Spleen (tissue), 11 donors: Measurements from ENCODE around the gene KIF26B. TPM values are rescaled to one million over a fixed set of nuclear protein-coding genes. Genes with fewer than 3 reads are reported as not detected.

Source experiments
- DNase-seq: peaks from one replicate; pipeline ENCODE4 v3.0.0-alpha.2; 2020
- H3K27ac ChIP-seq, 8 donors: fragments of 200-600 bp; sonication (generic) in 7 of 8; 1 replicate in 4 of 8; 2 replicates in 4 of 8; pipeline versions ENCODE4 v1.5.0 to v1.8.0; 2016 to 2021; ENCODE audit warnings: inconsistent platforms in 4 of 8, mild to moderate bottlenecking in 4 of 8, moderate library complexity in 1 of 8
- H3K27me3 ChIP-seq, 7 donors: fragments of 200-600 bp; sonication (generic) in 6 of 7; replicated peaks in 1 of 7; 1 replicate in 4 of 7; 2 replicates in 3 of 7; pipeline versions ENCODE4 v1.5.0 to v1.8.0; 2016 to 2021; ENCODE audit warnings: inconsistent platforms in 3 of 7, mild to moderate bottlenecking in 1 of 7
- H3K36me3 ChIP-seq, 6 donors: fragments of 200-600 bp; sonication (generic) in 5 of 6; 1 replicate in 4 of 6; 2 replicates in 2 of 6; pipeline versions ENCODE4 v1.5.0 to v1.8.0; 2016 to 2021; ENCODE audit warnings: inconsistent platforms in 2 of 6
- H3K4me1 ChIP-seq, 6 donors: fragments of 200-600 bp; sonication (generic) in 5 of 6; 1 replicate in 3 of 6; 2 replicates in 3 of 6; pipeline versions ENCODE4 v1.5.0 to v1.8.0; 2016 to 2021; ENCODE audit warnings: inconsistent platforms in 3 of 6
- H3K4me3 ChIP-seq, 8 donors: fragments of 200-600 bp; sonication (generic) in 7 of 8; 1 replicate in 4 of 8; 2 replicates in 4 of 8; pipeline versions ENCODE4 v1.5.0 to v1.8.0; 2016 to 2021; ENCODE audit warnings: inconsistent platforms in 4 of 8, mild to moderate bottlenecking in 4 of 8, moderate library complexity in 2 of 8
- H3K9me3 ChIP-seq, 8 donors: fragments of 200-600 bp; sonication (generic) in 7 of 8; 1 replicate in 4 of 8; 2 replicates in 4 of 8; pipeline versions ENCODE4 v1.5.0 to v1.8.0; 2016 to 2021; ENCODE audit warnings: inconsistent platforms in 4 of 8
- CTCF ChIP-seq, 11 experiments: fragments of 200-600 bp in 7 of 11; fragments of 450-650 bp in 4 of 11; sonication (generic) in 4 of 11; IDR thresholded peaks in 8 of 11; conservative IDR thresholded peaks in 3 of 11; 1 replicate in 7 of 11; 2 replicates in 4 of 11; pipeline versions ENCODE4 v1.4.0 to v1.8.0; 2016 to 2021; ENCODE audit warnings: antibody characterized with exemption in 11 of 11, inconsistent platforms in 4 of 11, mild to moderate bottlenecking in 1 of 11
- POLR2A ChIP-seq, 3 donors: fragments of 450-650 bp; IDR thresholded peaks; one replicate each; pipeline ENCODE4 v1.5.1; 2017; ENCODE audit warnings: antibody characterized with exemption in 3 of 3, mild to moderate bottlenecking in 1 of 3
- POLR2AphosphoS5 ChIP-seq, 3 donors: sonication (generic); formaldehyde crosslinking; IDR thresholded peaks; one replicate each; pipeline ENCODE4 v1.5.1; 2017; ENCODE audit warnings: antibody characterized with exemption in 3 of 3
- WGBS, 5 donors: extraction: QIAGEN DNeasy Blood & Tissue Kit in 3 of 5; methylation state at CpG; one replicate each; pipeline versions ENCODE4 v1.1.5 to v1.1.7; 2013 to 2018; 5-methylcytosine and 5-hydroxymethylcytosine counted together
- intact Hi-C: fragments of 100-400 bp; cut with DNase I; formaldehyde crosslinking; loops from one replicate; pipeline ENCODE4 v1.15.0; 2023; ENCODE audit warnings: low total_unique reads
- polyA plus RNA-seq, 3 donors: library from polyadenylated mRNA; stranded (reverse); fragments of 200-250 nt; gene quantifications; one replicate each; pipeline ENCODE4 v1.2.1, GENCODE V29; 2013
- total RNA-seq, 7 donors: library from RNA; depleted of rRNA in 3 of 7; stranded (reverse); fragments of >200 nt in 3 of 7; fragmentation: NEBNext Ultra II Directional in 4 of 7; extraction: Animal tissue kit (Norgen Biotek cat#: 25700) in 4 of 7; gene quantifications; one replicate each; pipeline versions ENCODE4 v1.1.0 to v1.2.1, GENCODE V29; 2016 to 2021
- donor health status: healthy with polysubstance abuse.
- donor health status: DM: no; HTN: no; CAD: no; lungs with moderate emphysema.
- donor health status: DM: no; HTN: no; CAD: no.
- donor health status: Bipolar disorder and iron deficiency.
- donor health status: healthy.
- donor health status: DM: no; HTN: no; CAD: no.
- donor health status: DM: yes; HTN: yes; CAD: no.

Gene KIF26B
- total and polyA plus RNA-seq, 10 donors = 0.07 to 4.5 (median 0.60) TPM; not detected in 1

DNA sequence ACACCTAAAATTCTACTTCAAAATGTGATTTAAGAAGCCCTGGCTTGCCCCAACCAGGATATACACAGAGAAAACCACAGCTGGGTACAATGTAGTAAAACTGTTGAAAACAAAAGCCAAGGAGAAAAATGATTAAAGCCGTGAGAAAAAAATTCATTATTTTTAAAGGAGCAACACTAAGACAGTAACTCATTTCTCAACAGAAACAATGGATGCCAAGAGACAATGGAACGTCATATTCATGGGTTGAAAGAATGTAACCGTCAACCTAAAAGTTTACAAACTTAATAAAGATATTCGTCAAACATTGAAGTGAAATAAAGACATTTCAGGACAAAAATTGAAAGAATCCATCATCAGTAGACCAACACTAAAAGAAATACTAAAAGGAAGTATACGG is 340.9 kb downstream of the KIF26B start:
- DNase-seq = no peak
- 70 to 95% (median 87%) methylated on average over 5 of the region's 5 CpGs for WGBS, 5 donors
- no peak for TF ChIP-seq POLR2A (IDR thresholded peaks at IDR 0.05)
- TF ChIP-seq POLR2AphosphoS5 (IDR thresholded peaks at IDR 0.05) = no peak
- no peak for TF ChIP-seq CTCF (IDR thresholded peaks at IDR 0.05 in 8 of 11, conservative IDR thresholded peaks at IDR 0.05 in 3 of 11)

DNA sequence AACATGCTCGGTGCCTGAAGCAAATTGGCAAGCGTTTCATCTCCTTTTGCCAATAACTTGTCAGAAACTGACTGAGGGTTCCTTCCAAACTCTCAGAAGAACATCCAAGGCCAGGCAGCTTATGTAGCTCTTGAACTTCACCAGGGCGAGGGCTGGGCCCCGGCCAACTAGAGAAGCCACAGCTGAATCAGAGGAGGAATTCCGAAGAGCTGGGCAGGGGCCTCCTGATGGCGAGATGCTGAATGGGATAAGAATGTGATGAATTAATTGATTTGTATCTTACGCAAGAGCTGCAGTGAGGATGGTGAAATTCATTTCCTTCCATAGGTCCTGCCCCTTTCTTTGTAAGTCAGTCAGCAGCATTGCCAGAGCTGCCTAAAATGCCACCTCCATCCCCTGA is 345.8 kb downstream of the KIF26B start:
- Histone ChIP-seq H3K4me1 (no peaks in the 10 kb centered on the region), H3K36me3 (no peaks in the 10 kb centered on the region), H3K9me3 (no peaks in the 10 kb centered on the region), H3K27ac (no peak overlapping the region), H3K27me3 (no peaks in the 10 kb centered on the region), H3K4me3 (no peak overlapping the region)
- DNase-seq = no peak
- no peak for TF ChIP-seq POLR2AphosphoS5 (IDR thresholded peaks at IDR 0.05)
- no peak for TF ChIP-seq POLR2A (IDR thresholded peaks at IDR 0.05)
- no peak for TF ChIP-seq CTCF (IDR thresholded peaks at IDR 0.05 in 8 of 11, conservative IDR thresholded peaks at IDR 0.05 in 3 of 11)
- intact Hi-C loops = no loop called here
- WGBS, 5 donors = 57 to 82% (median 68%) methylated on average over 7 of the region's 7 CpGs

More for the DNA sequence above, 340.9 kb downstream of the KIF26B start:
- Histone ChIP-seq H3K9me3 (peaks cover 0 to under 1% (median 0%) of the 10 kb centered on the region in 8 donors), H3K27me3 (no peaks in the 10 kb centered on the region), H3K4me3 (no peak overlapping the region), H3K4me1 (no peaks in the 10 kb centered on the region), H3K27ac (no peak overlapping the region), H3K36me3 (no peaks in the 10 kb centered on the region)
- intact Hi-C loops = no loop called here

- Histone ChIP-seq H3K4me1 (no peaks in the 10 kb centered on the region), H3K27me3 (no peaks in the 10 kb centered on the region), H3K4me3 (no peak overlapping the region), H3K9me3 (no peaks in the 10 kb centered on the region), H3K36me3 (no peaks in the 10 kb centered on the region), H3K27ac (no peak overlapping the region)
- 79 to 88% (median 82%) methylated on average over 7 of the region's 7 CpGs for WGBS, 5 donors
- DNase-seq = no peak
- no peak for TF ChIP-seq CTCF (IDR thresholded peaks at IDR 0.05 in 8 of 11, conservative IDR thresholded peaks at IDR 0.05 in 3 of 11)
- TF ChIP-seq POLR2A (IDR thresholded peaks at IDR 0.05) = no peak
- TF ChIP-seq POLR2AphosphoS5 (IDR thresholded peaks at IDR 0.05) = no peak
- intact Hi-C loops = no loop called here
Observed at GRCh38 chr1:245501633-245502032, 346.8 kb downstream of the KIF26B start.

DNA sequence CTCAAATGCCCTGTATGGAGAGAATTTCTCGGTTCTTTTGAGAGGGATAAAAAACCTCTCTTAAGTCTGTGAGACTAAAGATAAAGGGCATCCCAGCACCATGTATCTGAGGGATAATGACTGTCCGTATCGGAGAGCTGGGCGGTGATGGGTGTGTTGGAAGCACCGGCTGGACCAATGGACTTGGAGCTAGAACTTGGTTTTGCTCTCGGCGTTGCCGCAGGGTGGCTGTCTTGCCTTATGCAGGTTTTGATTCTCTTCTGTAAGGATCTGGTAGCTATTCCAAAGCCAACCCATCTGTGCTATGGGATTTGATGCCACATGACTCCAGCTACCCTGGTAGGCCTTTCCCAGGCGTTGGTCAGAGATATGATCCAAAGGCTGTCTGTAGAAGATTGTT is 348.8 kb downstream of the KIF26B start:
- intact Hi-C loops = no loop called here
- DNase-seq = no peak
- H3K4me3 ChIP-seq = no peak overlapping the region
- H3K9me3 ChIP-seq = no peaks in the 10 kb centered on the region
- H3K4me1 ChIP-seq = no peaks in the 10 kb centered on the region
- 93 to 95% (median 93%) methylated on average over 9 of the region's 9 CpGs for WGBS, 5 donors
- TF ChIP-seq CTCF (IDR thresholded peaks at IDR 0.05 in 8 of 11, conservative IDR thresholded peaks at IDR 0.05 in 3 of 11) (no peak), POLR2A (IDR thresholded peaks at IDR 0.05) (no peak), POLR2AphosphoS5 (IDR thresholded peaks at IDR 0.05) (no peak)
- H3K27ac ChIP-seq = no peak overlapping the region
- no peaks in the 10 kb centered on the region for H3K36me3 ChIP-seq
- H3K27me3 ChIP-seq = no peaks in the 10 kb centered on the region
